HG03457 (cell line): ENCODE measurements around the gene LIMS2.

ENCODE experiments used
- ATAC-seq: cut with Tn5 transposase; IDR thresholded peaks from one replicate; pipeline ENCODE4 v1.9.1; 2021; ENCODE audit warnings: moderate number of reproducible peaks; ENCODE audit not compliant: unreplicated experiment

LIMS2 gene

DNA sequence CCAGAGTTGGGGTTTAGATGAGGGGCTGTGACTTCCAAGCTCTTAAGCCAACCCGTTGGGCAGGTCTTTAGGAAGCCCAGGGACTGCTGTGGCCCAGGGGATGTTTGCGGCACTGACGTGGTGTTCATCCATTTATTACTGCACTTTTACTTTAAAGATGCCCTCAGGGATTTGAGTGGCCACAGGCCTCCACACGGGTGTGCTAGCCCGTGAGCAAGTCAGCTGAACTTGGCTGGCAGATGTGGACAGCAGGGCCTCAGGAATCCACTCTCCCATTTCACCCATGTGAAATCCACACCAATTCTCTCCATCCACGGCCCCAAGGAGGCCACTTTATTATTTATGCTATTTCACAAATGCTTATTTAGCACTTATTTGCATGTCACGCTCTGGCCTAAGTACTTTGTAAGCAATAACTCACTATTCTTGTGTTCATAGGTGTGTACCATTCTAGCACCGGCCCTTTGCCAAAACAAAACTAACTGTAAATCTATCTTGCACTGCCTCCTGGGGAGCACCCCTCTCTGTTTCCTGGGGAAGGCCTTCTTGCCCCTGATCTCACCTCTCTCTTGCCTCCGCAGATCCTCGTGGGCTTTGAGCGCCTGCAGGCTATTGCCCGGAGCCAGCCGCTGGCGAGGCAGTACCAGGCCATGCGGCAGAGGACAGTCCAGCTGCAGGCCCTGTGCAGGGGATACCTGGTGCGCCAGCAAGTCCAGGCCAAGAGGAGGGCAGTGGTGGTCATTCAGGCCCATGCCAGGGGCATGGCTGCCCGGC is 68.5 kb downstream of the LIMS2 start:
- ATAC-seq, result no peak

DNA sequence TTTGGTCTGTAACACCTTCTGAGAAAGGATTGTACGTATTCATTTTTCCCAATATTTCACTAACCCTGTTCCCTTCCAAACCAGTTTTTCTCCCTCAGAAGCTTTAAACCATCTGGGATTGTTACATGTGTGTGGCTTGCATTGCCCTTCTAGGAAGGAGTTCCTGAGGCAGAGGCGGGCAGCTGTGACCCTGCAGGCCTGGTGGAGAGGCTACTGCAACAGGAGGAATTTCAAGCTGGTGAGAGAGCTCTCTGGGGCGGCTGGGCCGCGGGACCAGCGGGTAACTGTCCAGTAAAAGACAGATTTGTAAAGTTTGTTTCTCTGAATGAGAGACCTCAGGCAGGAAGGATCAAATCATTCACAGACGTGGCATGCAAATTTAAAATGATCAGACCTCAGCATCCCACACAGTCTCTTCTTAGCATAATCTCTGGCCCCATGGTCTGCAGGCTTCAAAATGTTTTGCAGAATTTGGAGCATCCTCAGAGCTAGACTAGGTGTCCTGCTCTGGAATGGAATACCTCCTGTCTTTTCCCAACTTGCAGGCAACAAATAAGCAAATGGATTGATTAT is 69.6 kb downstream of the LIMS2 start:
- no peak for ATAC-seq

DNA sequence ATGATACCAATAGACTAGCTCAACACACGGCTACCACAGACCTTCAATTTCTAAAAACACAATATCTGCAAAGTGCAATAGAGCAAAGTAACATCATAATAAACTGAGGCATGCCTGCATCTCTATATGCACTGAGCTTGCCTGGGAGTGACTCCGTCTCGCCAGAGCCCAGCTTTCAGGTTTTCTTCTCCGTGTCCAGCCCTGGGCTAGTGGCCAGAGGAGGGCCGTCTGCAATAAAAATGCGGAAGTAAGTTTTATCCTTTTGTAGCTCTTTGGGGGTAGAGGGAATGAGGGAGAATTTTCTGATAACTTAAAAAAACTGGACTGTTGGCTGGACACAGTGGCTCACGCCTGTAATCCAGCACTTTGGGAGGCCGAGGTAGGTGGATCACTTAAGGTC is 70.3 kb downstream of the LIMS2 start:
- no peak for ATAC-seq

DNA sequence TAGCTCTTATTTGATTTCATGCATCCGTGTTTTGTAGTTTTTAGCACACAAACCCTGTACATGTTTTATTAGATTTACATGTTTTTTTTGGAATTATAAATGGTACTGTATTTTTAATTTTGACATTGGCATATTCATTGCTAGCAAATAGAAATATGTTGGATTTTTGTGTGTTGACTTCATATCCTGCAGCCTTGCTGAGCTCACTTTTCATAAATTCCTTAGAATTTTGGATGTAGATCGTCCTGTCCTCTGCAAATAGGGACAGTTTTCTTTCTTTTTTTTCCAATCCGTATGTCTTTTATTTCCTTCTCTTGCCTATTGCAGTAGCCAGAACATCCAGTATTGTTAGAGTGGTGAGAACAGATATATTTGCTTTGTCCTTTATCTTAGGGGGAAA is 76.1 kb downstream of the LIMS2 start:
- ATAC-seq, result no peak

DNA sequence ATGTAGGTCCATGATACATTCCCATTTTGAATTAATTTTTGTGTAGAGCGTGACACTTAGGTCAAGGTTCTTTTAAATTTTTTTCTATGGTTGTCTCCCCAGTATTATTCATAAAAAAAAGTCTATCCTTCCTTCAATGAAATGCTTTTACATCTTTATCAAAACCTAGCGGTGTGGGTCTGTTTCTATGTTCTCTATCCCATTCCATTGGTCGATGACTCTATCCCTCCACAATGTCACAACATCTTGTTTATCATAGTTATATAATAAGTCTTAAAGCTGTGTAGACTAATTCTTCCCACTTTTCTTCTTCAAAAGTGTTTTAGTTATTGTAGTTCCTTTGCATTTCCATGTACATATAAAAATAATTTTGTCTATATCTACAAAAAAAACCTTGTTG is 76.6 kb downstream of the LIMS2 start:
- no peak for ATAC-seq

DNA sequence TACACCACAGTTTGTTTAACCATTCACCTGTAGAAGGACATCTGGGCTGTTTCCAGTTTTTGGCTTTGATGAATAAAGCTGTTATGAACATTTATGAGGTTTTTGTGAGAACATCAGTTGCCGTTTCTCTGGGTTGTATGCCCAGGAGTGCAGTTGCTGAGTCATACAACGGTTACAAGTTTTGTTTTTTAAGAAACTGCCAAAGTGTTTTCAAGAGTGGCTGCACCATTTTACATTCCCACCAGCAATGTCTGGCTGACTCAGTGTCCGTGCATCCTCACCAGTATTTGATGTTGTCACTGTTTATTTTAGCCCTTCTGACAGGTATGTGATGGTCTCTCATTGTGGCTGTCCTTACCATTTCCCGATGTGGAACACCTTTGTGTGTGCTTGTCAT is 77.3 kb downstream of the LIMS2 start:
- ATAC-seq, result no peak

DNA sequence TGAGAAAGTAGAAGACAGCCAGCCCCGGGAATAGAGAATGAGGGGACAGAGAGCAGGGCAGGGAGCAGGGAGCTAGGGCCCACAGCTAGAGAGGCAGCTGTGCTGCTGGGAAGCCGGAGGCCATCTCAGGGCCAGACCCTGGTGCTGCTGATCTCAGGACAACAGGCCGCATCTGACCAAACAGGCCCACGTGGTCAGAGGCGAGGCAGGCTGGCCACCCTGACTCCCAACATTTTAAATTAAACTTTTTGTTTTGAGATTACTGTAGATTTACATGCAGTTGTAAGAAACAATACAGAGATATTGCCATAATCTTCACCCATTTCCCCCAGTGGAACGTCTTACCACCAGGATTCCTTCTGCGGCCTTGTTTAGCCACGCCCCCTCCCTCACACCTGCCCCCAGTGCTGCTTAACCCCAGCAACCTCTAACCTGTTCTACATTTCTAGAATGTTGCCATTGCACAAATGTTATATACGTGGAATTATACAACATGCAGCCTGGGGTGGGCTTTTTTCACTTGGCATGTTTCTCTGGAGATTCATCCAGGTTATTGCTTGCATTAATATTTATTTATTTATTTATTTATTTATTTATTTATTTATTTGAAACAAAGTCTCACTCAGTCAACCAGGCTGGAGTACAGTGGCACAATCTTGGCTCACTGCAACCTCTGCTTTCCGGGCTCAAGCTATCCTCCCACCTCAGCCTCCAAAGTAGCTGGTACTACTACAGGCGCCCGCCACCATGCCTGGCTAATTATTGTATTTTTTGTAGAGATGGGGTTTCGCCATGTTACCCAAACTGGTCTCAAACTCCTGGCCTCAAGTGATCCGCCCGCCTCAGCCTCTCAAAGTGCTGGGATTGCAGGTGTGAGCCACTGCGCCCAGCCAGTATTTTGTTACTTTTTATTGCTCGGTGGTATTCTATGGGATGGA is 78.0 kb downstream of the LIMS2 start:
- ATAC-seq, result no peak

DNA sequence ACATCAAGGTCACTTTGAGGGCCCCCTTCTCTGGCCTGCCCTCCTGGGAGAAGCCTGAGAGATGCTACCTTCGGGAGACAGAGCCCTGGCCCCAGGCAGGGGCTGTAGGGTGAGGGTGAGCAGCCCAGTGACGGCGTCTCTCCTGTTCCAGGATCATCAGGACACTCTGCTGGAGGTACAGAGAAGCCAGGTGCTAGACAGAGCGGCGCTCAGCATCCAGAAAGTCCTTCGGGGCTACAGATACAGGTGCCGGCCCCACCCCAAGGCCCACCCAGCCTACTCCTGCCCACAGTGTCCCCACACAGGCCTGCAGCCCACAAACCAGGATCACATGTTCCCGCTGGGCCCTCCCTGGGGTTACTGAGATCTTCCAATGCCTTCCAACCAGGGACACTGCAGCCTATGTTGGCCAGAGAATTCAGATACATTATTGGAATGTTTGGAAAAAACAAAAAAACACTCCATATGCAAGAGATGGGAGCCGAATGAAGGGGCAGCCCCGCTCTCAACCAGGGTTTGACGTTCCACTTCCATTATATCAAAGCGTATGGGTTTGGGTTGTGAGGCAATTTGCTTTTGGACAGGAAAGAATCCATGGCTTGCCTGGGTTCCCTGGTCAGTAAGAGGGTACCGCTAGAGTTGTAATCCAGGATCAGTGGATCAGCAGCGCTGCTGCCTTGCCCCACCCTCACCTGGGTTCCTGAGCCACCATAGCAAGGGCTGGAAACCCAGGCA is 78.9 kb downstream of the LIMS2 start:
- ATAC-seq, result no peak

DNA sequence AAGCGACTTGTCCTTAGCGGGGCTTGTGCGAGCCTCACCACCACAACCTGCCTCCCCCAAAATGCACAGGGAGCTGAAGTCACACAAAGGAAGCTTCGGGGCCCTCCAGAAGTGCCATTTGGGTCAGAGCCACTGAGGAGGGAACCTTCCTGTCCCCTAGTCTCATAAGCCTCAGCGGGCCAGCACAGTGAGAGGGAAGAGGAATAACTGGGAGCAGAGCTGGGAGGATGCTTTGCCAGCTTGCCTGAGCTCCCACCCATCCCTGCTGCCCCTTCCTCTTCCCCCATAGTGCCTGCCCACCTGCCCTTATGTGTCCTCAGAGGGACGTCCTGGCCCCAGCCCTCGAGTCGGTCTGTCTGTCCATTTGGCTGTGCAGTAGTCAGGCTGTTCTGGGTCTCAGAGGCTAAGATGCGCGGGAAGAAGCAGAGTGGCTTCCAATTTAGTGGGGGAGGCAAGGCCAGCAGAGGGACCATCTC is 81.2 kb downstream of the LIMS2 start:
- ATAC-seq, result no peak

DNA sequence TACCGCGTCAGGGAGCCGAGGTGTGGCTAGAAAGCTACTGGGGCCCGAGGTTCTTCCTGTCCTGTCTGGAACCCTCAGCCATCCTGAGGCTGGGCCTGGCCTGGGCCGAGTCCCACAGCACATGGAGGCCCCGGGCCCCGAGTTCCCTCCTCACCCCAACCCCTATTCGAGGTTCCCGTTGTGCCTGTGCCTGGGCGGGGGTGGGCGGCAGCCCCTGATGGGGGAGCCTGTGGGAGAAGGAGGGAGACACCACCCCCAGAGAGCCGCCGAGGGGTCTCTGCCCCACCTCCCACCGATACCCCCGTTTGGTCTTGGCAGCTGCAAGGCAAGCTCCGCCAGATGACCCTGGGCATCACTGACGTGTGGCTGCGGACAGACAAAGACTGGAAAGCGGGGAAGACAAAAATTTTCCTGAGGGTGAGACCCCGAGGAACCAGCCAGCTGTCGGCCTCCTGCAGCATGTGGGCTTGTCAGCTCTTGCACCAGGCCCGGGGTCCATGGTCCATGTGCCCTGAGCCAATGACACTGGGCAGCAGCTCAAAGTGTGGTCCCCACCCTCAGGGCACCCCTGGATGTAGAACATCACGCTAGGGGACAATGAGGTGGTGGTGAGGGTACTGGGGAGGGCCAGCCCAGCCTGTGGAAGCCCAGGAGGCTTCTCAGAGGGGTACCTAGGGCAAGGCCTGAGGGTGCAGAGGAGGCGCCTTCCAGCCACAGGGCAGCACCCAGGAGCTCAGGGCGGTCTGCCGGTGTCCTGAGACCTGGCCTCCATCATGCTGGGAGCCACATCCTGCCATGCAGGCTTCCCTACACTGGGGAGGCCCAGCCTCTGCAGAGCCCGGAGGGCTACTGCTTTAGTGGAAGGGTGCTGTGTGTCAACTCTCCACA is 81.9 kb downstream of the LIMS2 start:
- no peak for ATAC-seq

DNA sequence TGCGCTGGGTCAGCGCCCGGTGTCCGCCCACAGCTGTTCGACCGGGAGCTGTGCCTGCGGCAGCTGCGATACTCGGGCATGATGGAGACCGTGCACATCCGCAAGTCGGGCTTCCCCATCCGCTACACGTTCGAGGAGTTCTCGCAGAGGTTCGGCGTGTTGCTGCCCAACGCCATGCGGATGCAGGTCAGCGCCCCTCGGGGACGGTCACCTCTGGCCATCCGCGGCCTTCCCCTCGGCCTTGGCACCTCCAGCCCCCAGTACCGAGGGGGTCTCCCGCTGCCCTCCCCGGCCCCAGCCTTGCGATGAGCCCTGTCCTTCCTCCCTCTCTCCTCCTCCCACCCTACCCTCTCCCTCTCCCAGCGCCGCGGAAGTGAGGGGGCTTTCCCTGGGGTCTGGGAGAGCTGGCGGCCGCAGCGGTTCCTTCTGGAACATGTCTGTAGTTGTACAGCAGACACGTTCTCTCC is 82.5 kb downstream of the LIMS2 start:
- no peak for ATAC-seq

DNA sequence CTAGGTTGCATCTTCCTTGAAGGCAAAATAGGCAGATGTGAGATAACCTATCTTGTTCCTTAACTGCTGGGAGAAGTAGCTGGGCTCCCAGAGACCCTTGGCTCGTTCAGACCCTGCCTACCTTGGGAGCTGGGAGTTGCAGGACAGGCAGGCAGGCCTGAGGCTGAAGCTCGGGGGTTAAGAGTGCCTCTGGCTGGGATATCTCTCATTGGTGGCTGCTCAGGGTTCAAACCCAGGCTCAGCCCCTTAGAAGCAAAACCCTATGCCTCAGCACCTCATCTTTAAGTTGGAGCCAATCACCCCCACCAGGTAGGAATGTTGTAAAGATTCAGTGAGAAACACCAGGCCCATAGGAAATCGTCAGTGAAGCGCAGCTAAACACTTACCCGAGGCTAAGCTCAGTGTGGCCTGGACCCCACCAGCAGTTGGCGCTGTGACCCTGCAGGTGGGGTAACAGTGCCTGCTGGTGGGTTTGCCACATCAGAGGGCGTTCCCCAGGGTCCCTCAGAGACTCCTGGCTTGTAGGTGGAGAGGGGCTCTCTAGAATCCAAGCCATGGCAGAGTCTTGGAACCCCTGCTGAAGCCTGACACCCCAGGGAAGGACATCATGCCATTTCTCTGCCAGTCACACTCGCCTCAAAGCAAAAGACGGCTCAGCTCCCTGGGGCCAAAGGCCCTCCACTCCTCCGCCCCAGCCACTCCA is 84.0 kb downstream of the LIMS2 start:
- no peak for ATAC-seq

DNA sequence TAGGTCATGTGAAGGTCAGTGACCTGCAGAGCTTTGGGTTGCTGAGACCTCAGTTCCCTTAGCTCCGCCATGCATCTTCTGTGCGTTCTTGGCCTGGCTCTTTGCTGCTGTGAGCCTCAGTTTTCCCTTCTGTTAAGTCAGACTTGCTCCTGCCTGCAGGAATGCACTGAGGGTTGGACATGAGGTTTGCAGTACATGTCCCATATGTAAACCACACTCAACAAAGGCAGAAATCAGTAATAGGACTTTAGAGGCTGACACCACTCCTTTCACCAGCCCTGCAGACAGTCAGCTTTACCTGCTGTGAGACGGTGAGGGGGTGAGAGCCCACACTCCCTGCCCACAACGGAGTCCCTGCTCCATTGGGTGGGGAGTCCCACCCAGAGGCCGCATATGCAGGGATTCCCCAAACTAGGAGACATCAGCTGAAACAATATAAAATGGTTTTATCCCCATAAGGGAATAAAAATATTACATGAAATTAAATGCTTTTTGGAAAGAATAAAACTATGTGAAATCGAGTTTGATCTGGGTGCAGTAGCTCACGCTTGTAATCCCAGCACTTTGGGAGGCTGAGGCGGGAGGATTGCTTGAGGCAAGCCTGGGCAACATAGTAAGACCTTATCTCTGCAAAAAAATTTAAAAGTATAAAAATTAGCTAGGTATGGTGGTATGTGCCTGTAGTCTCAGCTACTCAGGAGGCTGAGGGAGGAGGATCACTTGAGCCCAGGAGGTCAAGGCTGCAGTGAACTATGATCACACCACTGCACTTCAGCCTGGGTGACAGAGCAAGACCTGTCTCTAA is 84.7 kb downstream of the LIMS2 start:
- no peak for ATAC-seq

DNA sequence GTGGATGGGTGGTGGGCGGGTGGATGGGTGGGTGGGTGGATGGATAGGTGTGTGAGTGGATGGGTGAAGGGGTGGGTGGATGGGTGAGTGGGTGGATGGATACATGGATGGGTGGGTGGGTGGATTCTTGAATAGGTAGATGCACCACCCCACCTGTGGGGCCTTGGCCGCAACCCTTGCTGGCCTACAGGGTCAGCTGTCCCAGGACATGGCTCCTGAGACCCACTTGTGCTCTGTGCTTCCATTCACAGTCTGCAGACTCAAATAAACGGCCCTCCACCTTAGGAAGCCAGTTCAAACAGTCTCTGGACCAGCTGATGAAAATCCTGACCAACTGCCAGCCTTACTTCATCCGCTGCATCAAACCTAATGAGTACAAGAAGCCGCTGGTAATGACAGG is 85.5 kb downstream of the LIMS2 start:
- ATAC-seq, result no peak

DNA sequence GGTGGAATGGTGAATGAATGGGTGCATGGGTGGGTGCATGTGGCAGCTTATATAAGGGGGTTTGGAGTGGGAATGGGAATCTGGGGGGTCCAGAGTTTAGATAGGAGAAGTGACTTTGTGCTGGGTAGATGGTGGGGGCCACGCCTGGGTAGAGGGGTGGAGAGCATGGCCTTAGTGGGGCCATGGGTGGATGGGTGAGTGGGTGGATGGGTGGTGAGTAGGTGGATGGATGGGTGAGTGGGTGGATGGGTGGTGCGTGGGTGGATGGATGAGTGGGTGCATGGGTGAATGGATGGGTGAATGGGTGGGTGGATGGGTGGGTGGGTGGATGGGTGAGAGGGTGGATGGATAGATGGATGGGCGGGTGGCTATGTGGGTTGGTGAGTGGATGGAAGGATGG is 86.0 kb downstream of the LIMS2 start:
- ATAC-seq, result no peak
